C4-2B (cell line): ENCODE results near the gene DNM1.
A peak's percentile ranks its signal among the peaks of the same experiment; 100 is the strongest.

Source experiments
- H3K27ac ChIP-seq: fragments of 450-650 bp; 2 replicates; pipeline ENCODE4 v1.5.1; 2017
- CTCF ChIP-seq: fragments of 450-650 bp; conservative IDR thresholded peaks from 2 replicates; pipeline ENCODE4 v1.5.1; 2017; ENCODE audit warnings: mild to moderate bottlenecking
- ZFX ChIP-seq: fragments of 450-650 bp; IDR thresholded peaks from 2 replicates; pipeline ENCODE4 v1.6.1; 2017

Gene DNM1

GRCh38 chr9:128193469-128194096 is 9.6 kb upstream of the DNM1 start:
- TF ChIP-seq CTCF: no peak

GRCh38 chr9:128201441-128202369 is 1.5 kb upstream of the DNM1 start:
- no peak for TF ChIP-seq ZFX
- TF ChIP-seq CTCF: no peak

More at GRCh38 chr9:128193469-128194096, 9.6 kb upstream of the DNM1 start:
- no peak overlapping the region for H3K27ac ChIP-seq

GRCh38 chr9:128202648-128203023 is 543 bp upstream of the DNM1 start:
- peak; percentile 8; the same call in 1 of the 2 replicates for TF ChIP-seq CTCF
- no peak for TF ChIP-seq ZFX
- H3K27ac ChIP-seq: no peak overlapping the region

More at GRCh38 chr9:128201441-128202369, 1.5 kb upstream of the DNM1 start:
- no peak overlapping the region for H3K27ac ChIP-seq

GRCh38 chr9:128203707-128204551 is 750 bp downstream of the DNM1 start:
- no peak overlapping the region for H3K27ac ChIP-seq
- TF ChIP-seq ZFX: no peak
- no peak for TF ChIP-seq CTCF

GRCh38 chr9:128204858-128205257 is 1.7 kb downstream of the DNM1 start:
- H3K27ac ChIP-seq: no peak overlapping the region
- TF ChIP-seq CTCF (no peak), ZFX (no peak)

GRCh38 chr9:128205296-128205944 is 2.2 kb downstream of the DNM1 start:
- no peak for TF ChIP-seq CTCF
- no peak overlapping the region for H3K27ac ChIP-seq
